GM23338 (cell line): ENCODE results near the gene CZIB. TPM values are rescaled to one million over a fixed set of nuclear protein-coding genes. Genes with fewer than 3 reads are reported as not detected.

Source experiments
- ATAC-seq: fragments of 200-7000 bp; cut with Tn5 transposase; 3 replicates; pipeline ENCODE4 v1.9.1; 2020
- DNase-seq: peaks from one replicate; pipeline ENCODE4 v3.0.0-alpha.2; 2015; ENCODE audit warnings: low spot score
- H2AFZ ChIP-seq: fragments of 200-600 bp; sonication (generic); 2 replicates; pipeline ENCODE4 v1.8.0; 2016; ENCODE audit warnings: antibody characterized with exemption, mild to moderate bottlenecking, moderate library complexity
- H3F3A ChIP-seq: fragments of 200-600 bp; sonication (generic); replicated peaks from 2 replicates; pipeline ENCODE4 v1.8.0; 2017; ENCODE audit warnings: antibody characterized with exemption, mixed run types, low read depth
- H3K27ac ChIP-seq: fragments of 200-600 bp; sonication (generic); 2 replicates; pipeline ENCODE4 v1.6.1; 2016; ENCODE audit warnings: low read depth
- H3K27me3 ChIP-seq: fragments of 200-600 bp; sonication (generic); 2 replicates; pipeline ENCODE4 v1.8.0; 2016; ENCODE audit warnings: mild to moderate bottlenecking, mixed run types, moderate library complexity; ENCODE audit not compliant: insufficient read depth
- H3K36me3 ChIP-seq: fragments of 200-600 bp; sonication (generic); 2 replicates; pipeline ENCODE4 v1.8.0; 2016; ENCODE audit warnings: mild to moderate bottlenecking; ENCODE audit not compliant: insufficient read depth
- H3K4me1 ChIP-seq: fragments of 200-600 bp; sonication (generic); 2 replicates; pipeline ENCODE4 v1.8.0; 2016; ENCODE audit warnings: mild to moderate bottlenecking, moderate library complexity; ENCODE audit not compliant: insufficient read depth
- H3K4me2 ChIP-seq: fragments of 200-600 bp; sonication (generic); 2 replicates; pipeline ENCODE4 v1.7.1; 2017; ENCODE audit warnings: mixed run types
- H3K4me3 ChIP-seq: fragments of 200-600 bp; sonication (generic); 2 replicates; pipeline ENCODE4 v1.6.1; 2016; ENCODE audit warnings: mixed run types
- H3K79me2 ChIP-seq: fragments of 200-600 bp; sonication (generic); replicated peaks from 2 replicates; pipeline ENCODE4 v1.8.0; 2017; ENCODE audit warnings: mild to moderate bottlenecking; ENCODE audit not compliant: insufficient read depth
- H3K9me2 ChIP-seq: fragments of 200-600 bp; sonication (generic); 2 replicates; pipeline ENCODE4 v1.8.0; 2017; ENCODE audit not compliant: insufficient read depth
- H4K20me1 ChIP-seq: fragments of 200-600 bp; sonication (generic); replicated peaks from 2 replicates; pipeline ENCODE4 v1.8.0; 2017; ENCODE audit warnings: mild to moderate bottlenecking; ENCODE audit not compliant: insufficient read depth
- H3K27ac Mint-ChIP-seq: 2 replicates; pipeline ENCODE4 v1.8.0; 2020; ENCODE audit warnings: inconsistent platforms, mild to moderate bottlenecking, moderate library complexity, mixed read lengths
- H3K27me3 Mint-ChIP-seq: 3 replicates; pipeline ENCODE4 v1.8.0; 2022; ENCODE audit warnings: low read depth, mild to moderate bottlenecking, moderate library complexity, mixed read lengths, inconsistent platforms; ENCODE audit not compliant: insufficient read depth, poor library complexity
- H3K36me3 Mint-ChIP-seq: 3 replicates; pipeline ENCODE4 v1.8.0; 2021; ENCODE audit warnings: low read depth, mild to moderate bottlenecking, inconsistent platforms, moderate library complexity, mixed read lengths
- H3K4me1 Mint-ChIP-seq: 3 replicates; pipeline ENCODE4 v1.8.0; 2020; ENCODE audit warnings: mild to moderate bottlenecking, inconsistent platforms, mixed read lengths
- H3K4me3 Mint-ChIP-seq: 3 replicates; pipeline ENCODE4 v1.8.0; 2021; ENCODE audit warnings: moderate library complexity, mild to moderate bottlenecking, inconsistent platforms, mixed read lengths
- H3K9me3 Mint-ChIP-seq: 3 replicates; pipeline ENCODE4 v1.8.0; 2020; ENCODE audit warnings: moderate library complexity, mild to moderate bottlenecking, inconsistent platforms, mixed read lengths
- CREB1 ChIP-seq: fragments of 250-450 bp; sonication (Bioruptor Pico); IDR thresholded peaks from 2 replicates; pipeline ENCODE4 v1.5.0; 2020; ENCODE audit warnings: low read depth, mild to moderate bottlenecking, moderate library complexity
- CTCF ChIP-seq, 2 experiments: fragments of 200-600 bp in 1 of 2; sonication (generic) in 1 of 2; conservative IDR thresholded peaks; 2 replicates each; pipeline versions ENCODE4 v1.5.1 to v1.6.1; 2016 to 2017; ENCODE audit warnings: antibody characterized with exemption in 2 of 2, low read depth in 2 of 2, mild to moderate bottlenecking in 2 of 2, moderate library complexity in 1 of 2
- ETS1 ChIP-seq: IDR thresholded peaks from 2 replicates; pipeline ENCODE4 v1.6.1; 2016; ENCODE audit warnings: antibody characterized with exemption
- JUNB ChIP-seq: IDR thresholded peaks from one replicate; pipeline ENCODE4 v1.6.1; 2016; ENCODE audit warnings: antibody characterized with exemption; ENCODE audit not compliant: unreplicated experiment
- NANOG ChIP-seq: IDR thresholded peaks from 2 replicates; pipeline ENCODE4 v1.6.1; 2016; ENCODE audit warnings: antibody characterized with exemption, borderline replicate concordance
- POLR2AphosphoS5 ChIP-seq: IDR thresholded peaks from 2 replicates; pipeline ENCODE4 v1.6.1; 2016; ENCODE audit warnings: antibody characterized with exemption, low read depth
- REST ChIP-seq: IDR thresholded peaks from one replicate; pipeline ENCODE4 v1.6.1; 2018; ENCODE audit warnings: antibody characterized with exemption; ENCODE audit not compliant: unreplicated experiment
- STAT1 ChIP-seq: IDR thresholded peaks from one replicate; pipeline ENCODE4 v1.6.1; 2016; ENCODE audit warnings: antibody characterized with exemption; ENCODE audit not compliant: unreplicated experiment
- ZNF114 ChIP-seq: fragments of 250-450 bp; sonication (Bioruptor Pico); IDR thresholded peaks from 2 replicates; pipeline ENCODE4 v1.5.0; 2020; ENCODE audit warnings: mild to moderate bottlenecking, moderate library complexity
- ZNF331 ChIP-seq: fragments of 250-450 bp; sonication (Bioruptor Pico); IDR thresholded peaks from 2 replicates; pipeline ENCODE4 v1.5.0; 2020; ENCODE audit warnings: low read depth, mild to moderate bottlenecking, moderate library complexity
- ZNF462 ChIP-seq: fragments of 250-450 bp; sonication (Bioruptor Pico); IDR thresholded peaks from 2 replicates; pipeline ENCODE4 v1.5.0; 2020; ENCODE audit warnings: mild to moderate bottlenecking, moderate library complexity
- polyA plus RNA-seq: library from polyadenylated mRNA; unstranded; fragments of >200 nt; fragmentation: Nextera tagmentation; extraction: Ambion mirVana; gene quantifications from 2 replicates; pipeline ENCODE4 v1.2.1, GENCODE V29; 2016
- total RNA-seq: library from RNA; depleted of rRNA; stranded (reverse); fragments of >200 nt; shearing (Covaris generic); gene quantifications from 2 replicates; pipeline ENCODE4 v1.2.3, GENCODE V29; 2014

The CZIB gene
- total and polyA plus RNA-seq, 2 experiments from 2014 or later, result 59.8 to 84.1 TPM

GRCh38 chr1:53196485-53197290 is 23.7 kb downstream of the CZIB start, which contains the start of gene CPT2:
Gene CPT2, plus strand, starts transcription at chr1:53196824. Its CDS starts 120 bp downstream, at chr1:53196944.
- Histone ChIP-seq H3K79me2 (peaks cover 8% of the 10 kb centered on the region), H2AFZ (peak within 1 kb of the TSS; percentile 69), H3K4me2 (peak within 1 kb of the TSS; percentile 92), H3K27me3 (peaks cover 4% of the 10 kb centered on the region; the same call in 1 of the 2 replicates), H3K27ac (peak within 1 kb of the TSS; percentile 70), H3F3A (no peaks in the 10 kb centered on the region), H3K4me3 (peak within 1 kb of the TSS; percentile 94), H3K9me2 (no peaks in the 10 kb centered on the region), H3K4me1 (peaks cover 11% of the 10 kb centered on the region), H3K36me3 (no peaks in the 10 kb centered on the region), H4K20me1 (no peaks in the 10 kb centered on the region)
- ATAC-seq (peak; percentile 99), DNase-seq (peak; percentile 98)
- TF ChIP-seq STAT1 (no peak), ZNF114 (CRISPR knock-in tag) (no peak), CREB1 (CRISPR knock-in tag) (0 out of 2 replicates have a peak, but pooled peaks have one; percentile 22), CTCF (conservative IDR thresholded peaks at IDR 0.05; ENCODE audit: low read depth in 2 of 2) (no peak), ZNF462 (CRISPR knock-in tag) (no peak), NANOG (no peak), JUNB (no peak), ZNF331 (CRISPR knock-in tag) (no peak), POLR2AphosphoS5 (peak; percentile 94), REST (no peak), ETS1 (peak; percentile 33; the same call in 1 of the 2 replicates)
- Mint-ChIP-seq H3K36me3 (peaks cover 5% of the 10 kb centered on the region; the same call in 1 of the 3 replicates), H3K4me3 (peak within 1 kb of the TSS; percentile 97), H3K27ac (peak within 1 kb of the TSS; percentile 93), H3K9me3 (no peaks in the 10 kb centered on the region; the same call in 1 of the 3 replicates), H3K27me3 (peaks cover 17% of the 10 kb centered on the region), H3K4me1 (peaks cover 20% of the 10 kb centered on the region)
